KMS-11 (cell line): ENCODE data around the gene PFN1.

Experiments used
- H2AFZ ChIP-seq: fragments of 200-600 bp; sonication (generic); 2 replicates; pipeline ENCODE4 v1.6.1; 2016; ENCODE audit warnings: antibody characterized with exemption, mixed run types, low read depth
- H3K27ac ChIP-seq: fragments of 200-600 bp; sonication (generic); 2 replicates; pipeline ENCODE4 v1.6.1; 2016; ENCODE audit warnings: mild to moderate bottlenecking, mixed run types
- H3K27me3 ChIP-seq: fragments of 200-600 bp; sonication (generic); 2 replicates; pipeline ENCODE4 v1.6.1; 2017; ENCODE audit warnings: mild to moderate bottlenecking, low read depth, mixed run types, moderate library complexity; ENCODE audit not compliant: insufficient read depth
- H3K36me3 ChIP-seq: fragments of 200-600 bp; sonication (generic); 2 replicates; pipeline ENCODE4 v1.6.1; 2017; ENCODE audit warnings: mild to moderate bottlenecking, mixed run types; ENCODE audit not compliant: insufficient read depth
- H3K4me1 ChIP-seq: fragments of 200-600 bp; sonication (generic); 2 replicates; pipeline ENCODE4 v1.6.1; 2016; ENCODE audit warnings: mild to moderate bottlenecking, low read depth, mixed run types; ENCODE audit not compliant: poor library complexity, severe bottlenecking
- H3K4me2 ChIP-seq: fragments of 200-600 bp; sonication (generic); 2 replicates; pipeline ENCODE4 v1.7.0; 2016; ENCODE audit warnings: mild to moderate bottlenecking, mixed run types
- H3K4me3 ChIP-seq: fragments of 200-600 bp; sonication (generic); IDR thresholded peaks from 2 replicates; pipeline ENCODE4 v1.6.1; 2017; ENCODE audit warnings: low read depth, low read length, mixed read lengths; ENCODE audit not compliant: insufficient read depth
- H3K79me2 ChIP-seq: fragments of 200-600 bp; sonication (generic); 2 replicates; pipeline ENCODE4 v1.6.1; 2016; ENCODE audit warnings: low read depth, mixed run types; ENCODE audit not compliant: insufficient read depth
- H3K9ac ChIP-seq: fragments of 200-600 bp; sonication (generic); 2 replicates; pipeline ENCODE4 v1.6.1; 2016; ENCODE audit warnings: mild to moderate bottlenecking, mixed run types
- H4K20me1 ChIP-seq: fragments of 200-600 bp; sonication (generic); 2 replicates; pipeline ENCODE4 v1.6.1; 2016; ENCODE audit warnings: mild to moderate bottlenecking, mixed run types; ENCODE audit not compliant: insufficient read depth
- TF ChIP-seq, protein P1 (sequence below): fragments of 200-600 bp; sonication (generic); conservative IDR thresholded peaks from 2 replicates; pipeline ENCODE4 v1.6.1; 2017; ENCODE audit warnings: low read depth, mild to moderate bottlenecking, antibody characterized with exemption, low read length, moderate library complexity, mixed read lengths

The PFN1 gene

GRCh38 chr17:4948166-4948930, at the start of gene PFN1:
Gene PFN1, minus strand, starts transcription at chr17:4948530. Its CDS starts 136 bp downstream, at chr17:4948394.
- peaks cover 8% of the 10 kb centered on the region; the same call in 1 of the 2 replicates for H3K79me2 ChIP-seq

DNA sequence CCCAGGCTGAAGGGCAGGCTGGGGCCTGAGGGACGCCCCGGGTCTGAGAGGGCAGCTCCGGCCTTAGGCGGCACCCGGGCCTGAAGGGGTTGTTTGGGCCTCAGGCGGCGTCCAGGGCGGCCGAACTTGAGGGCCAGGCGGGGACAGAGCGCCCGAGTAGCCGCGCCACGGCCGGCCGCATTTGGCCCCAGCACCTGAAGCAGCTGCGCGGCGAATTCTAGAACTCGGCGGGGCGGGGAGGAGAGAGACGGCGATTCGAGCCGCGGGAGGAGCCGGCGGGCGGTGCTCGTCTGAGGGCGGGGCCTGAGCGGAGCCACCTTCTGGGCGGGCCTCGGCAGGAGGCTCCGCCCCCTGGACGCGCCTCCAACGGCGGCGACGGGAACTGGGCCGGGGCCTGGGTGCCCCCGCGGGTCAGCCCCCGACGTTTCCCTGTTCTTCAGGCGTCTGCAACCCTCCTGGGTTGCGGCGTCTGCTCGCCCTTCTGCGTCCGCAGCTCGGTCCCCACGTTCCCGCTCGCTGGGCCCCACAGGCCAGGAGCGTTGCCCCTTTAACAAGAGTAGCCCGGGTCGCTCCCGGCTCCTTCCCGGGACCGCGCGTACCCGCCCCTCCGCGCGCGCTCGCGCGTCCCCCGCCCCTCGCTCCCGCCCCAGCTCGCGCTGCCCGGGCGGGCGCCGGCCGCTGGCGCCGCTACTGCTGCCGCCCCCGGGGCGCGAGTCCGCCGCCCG, 49.1 kb upstream of the PFN1 start, which contains the start of the genes INCA1 and KIF1C:
INCA1 (minus strand) TSS at position 221 of the 725 bp plus-strand sequence. CDS start 3,085 bp downstream, outside the sequence.
KIF1C (plus strand) TSS at position 649 of the 725 bp plus-strand sequence. CDS start 2,297 bp downstream, outside the sequence.
- H2AFZ ChIP-seq = peak within 1 kb of the TSS; percentile 22; the same call in 1 of the 2 replicates

More at GRCh38 chr17:4948166-4948930, at the start of gene PFN1:
- H3K4me3 ChIP-seq = no peak within 1 kb of the TSS
- no peak within 1 kb of the TSS for H3K4me2 ChIP-seq
- H3K4me1 ChIP-seq = no peaks in the 10 kb centered on the region
- H4K20me1 ChIP-seq = no peaks in the 10 kb centered on the region
- H3K9ac ChIP-seq = peak within 1 kb of the TSS; percentile 66; the same call in 1 of the 2 replicates
- TF ChIP-seq, protein P1, sequence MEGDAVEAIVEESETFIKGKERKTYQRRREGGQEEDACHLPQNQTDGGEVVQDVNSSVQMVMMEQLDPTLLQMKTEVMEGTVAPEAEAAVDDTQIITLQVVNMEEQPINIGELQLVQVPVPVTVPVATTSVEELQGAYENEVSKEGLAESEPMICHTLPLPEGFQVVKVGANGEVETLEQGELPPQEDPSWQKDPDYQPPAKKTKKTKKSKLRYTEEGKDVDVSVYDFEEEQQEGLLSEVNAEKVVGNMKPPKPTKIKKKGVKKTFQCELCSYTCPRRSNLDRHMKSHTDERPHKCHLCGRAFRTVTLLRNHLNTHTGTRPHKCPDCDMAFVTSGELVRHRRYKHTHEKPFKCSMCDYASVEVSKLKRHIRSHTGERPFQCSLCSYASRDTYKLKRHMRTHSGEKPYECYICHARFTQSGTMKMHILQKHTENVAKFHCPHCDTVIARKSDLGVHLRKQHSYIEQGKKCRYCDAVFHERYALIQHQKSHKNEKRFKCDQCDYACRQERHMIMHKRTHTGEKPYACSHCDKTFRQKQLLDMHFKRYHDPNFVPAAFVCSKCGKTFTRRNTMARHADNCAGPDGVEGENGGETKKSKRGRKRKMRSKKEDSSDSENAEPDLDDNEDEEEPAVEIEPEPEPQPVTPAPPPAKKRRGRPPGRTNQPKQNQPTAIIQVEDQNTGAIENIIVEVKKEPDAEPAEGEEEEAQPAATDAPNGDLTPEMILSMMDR = no peak
- H3K27me3 ChIP-seq = no peaks in the 10 kb centered on the region
- H3K27ac ChIP-seq = peak within 1 kb of the TSS; percentile 85
- no peak within 1 kb of the TSS for H2AFZ ChIP-seq
- H3K36me3 ChIP-seq = no peaks in the 10 kb centered on the region

GRCh38 chr17:4994081-4994595, 45.8 kb upstream of the PFN1 start:
- Histone ChIP-seq H3K9ac (no peak overlapping the region), H4K20me1 (no peaks in the 10 kb centered on the region), H3K27ac (no peak overlapping the region), H3K4me1 (no peaks in the 10 kb centered on the region), H3K79me2 (no peaks in the 10 kb centered on the region), H3K36me3 (no peaks in the 10 kb centered on the region), H3K4me2 (no peak overlapping the region), H3K4me3 (no peak overlapping the region), H3K27me3 (no peaks in the 10 kb centered on the region), H2AFZ (no peak overlapping the region)
- TF ChIP-seq, protein P1 = no peak

More for the DNA sequence above, 49.1 kb upstream of the PFN1 start, which contains the start of the genes INCA1 and KIF1C:
- no peaks in the 10 kb centered on the region for H3K4me1 ChIP-seq
- H3K27me3 ChIP-seq = no peaks in the 10 kb centered on the region
- H3K4me2 ChIP-seq = peak within 1 kb of the TSS; percentile 33; the same call in 1 of the 2 replicates
- no peaks in the 10 kb centered on the region for H4K20me1 ChIP-seq
- TF ChIP-seq, protein P1 = no peak
- no peaks in the 10 kb centered on the region for H3K36me3 ChIP-seq
- no peaks in the 10 kb centered on the region for H3K79me2 ChIP-seq
- H3K9ac ChIP-seq = no peak within 1 kb of the TSS; the same call in 1 of the 2 replicates
- H3K27ac ChIP-seq = no peak within 1 kb of the TSS
- no peak within 1 kb of the TSS for H3K4me3 ChIP-seq

DNA sequence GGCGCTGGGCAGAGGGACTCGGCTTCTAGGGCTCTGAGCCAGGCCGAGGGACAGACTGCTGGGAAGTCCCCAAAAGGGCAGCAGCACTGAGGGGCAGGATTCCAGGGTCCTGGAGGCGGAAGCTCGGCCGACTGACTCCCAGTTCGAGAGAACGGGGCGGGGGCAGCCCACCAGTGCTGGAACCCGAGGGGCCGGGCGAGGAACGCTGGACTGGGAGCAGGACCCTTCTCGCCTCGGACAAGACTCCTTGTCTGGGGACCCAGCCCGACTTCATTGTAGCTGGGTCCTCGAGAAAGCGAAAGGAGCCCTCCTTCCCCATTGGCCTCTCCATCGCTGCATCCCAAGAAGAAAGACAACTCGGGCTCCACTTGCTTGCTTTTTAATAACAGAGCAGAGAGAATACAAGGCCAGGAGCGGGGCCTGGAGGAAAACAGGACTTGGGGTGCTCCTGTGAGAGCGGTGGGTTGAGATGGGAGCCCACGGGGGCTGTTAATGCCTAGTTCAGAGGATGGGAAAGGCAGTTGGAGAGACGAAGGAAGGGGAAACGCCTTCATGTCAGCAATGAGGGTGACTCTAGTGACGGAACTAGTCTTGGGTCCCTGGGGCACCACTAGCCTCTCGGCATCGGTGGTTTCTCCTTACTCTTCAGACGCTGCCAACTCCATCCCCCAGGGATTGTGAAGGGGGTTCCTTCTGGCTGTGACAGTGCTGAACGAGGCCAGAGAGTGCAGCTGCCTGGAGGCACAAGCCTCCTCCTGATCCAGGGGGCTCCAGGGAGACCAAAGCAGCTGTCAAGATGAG, 39.6 kb upstream of the PFN1 start:
- Histone ChIP-seq H3K4me3 (no peak overlapping the region), H3K4me2 (peak overlapping the region; percentile 39; the same call in 1 of the 2 replicates), H3K27ac (no peak overlapping the region)

More for the DNA sequence above, 39.6 kb upstream of the PFN1 start:
- H4K20me1 ChIP-seq = no peaks in the 10 kb centered on the region
- H3K27me3 ChIP-seq = no peaks in the 10 kb centered on the region
- no peaks in the 10 kb centered on the region for H3K36me3 ChIP-seq
- TF ChIP-seq, protein P1 = no peak
- H3K4me1 ChIP-seq = no peaks in the 10 kb centered on the region
- H2AFZ ChIP-seq = peak overlapping the region; percentile 44
- peak overlapping the region; percentile 50; the same call in 1 of the 2 replicates for H3K9ac ChIP-seq
- no peaks in the 10 kb centered on the region for H3K79me2 ChIP-seq
